ENCODE results near the gene NUDT3.
"Not testable (repeated sequence)": the region's sequence is repeated elsewhere in the genome, so short reads cannot be mapped to it uniquely, and the experiment has no call there.

NUDT3 gene

GRCh38 chr6:34342247-34342646, 50.2 kb downstream of the NUDT3 start:
- DNase-seq (ENCODE audit: low read depth), result no peak

- DNase-seq (ENCODE audit: low read depth), result no peak
Measured at GRCh38 chr6:34341481-34341971, 50.9 kb downstream of the NUDT3 start.

- DNase-seq (ENCODE audit: low read depth), result no peak
Measured at GRCh38 chr6:34340906-34341480, 51.5 kb downstream of the NUDT3 start.

GRCh38 chr6:34340394-34340793, 52.1 kb downstream of the NUDT3 start:
- no peak for DNase-seq (ENCODE audit: low read depth)

- no peak for DNase-seq (ENCODE audit: low read depth)
Measured at GRCh38 chr6:34339971-34340370, 52.5 kb downstream of the NUDT3 start.

- no peak for DNase-seq (ENCODE audit: low read depth)
Measured at GRCh38 chr6:34339432-34339831, 53.0 kb downstream of the NUDT3 start.

- DNase-seq (ENCODE audit: low read depth), result no peak
Measured at GRCh38 chr6:34338811-34339210, 53.7 kb downstream of the NUDT3 start.

- no peak for DNase-seq (ENCODE audit: low read depth)
Measured at GRCh38 chr6:34338377-34338776, 54.1 kb downstream of the NUDT3 start.

GRCh38 chr6:34334796-34335416, 57.6 kb downstream of the NUDT3 start:
- DNase-seq (ENCODE audit: low read depth), result no peak

GRCh38 chr6:34333858-34334257, 58.6 kb downstream of the NUDT3 start:
- DNase-seq (ENCODE audit: low read depth), result no peak

GRCh38 chr6:34332251-34333198, 59.9 kb downstream of the NUDT3 start:
- no peak for DNase-seq (ENCODE audit: low read depth)

- DNase-seq (ENCODE audit: low read depth), result no peak
Measured at GRCh38 chr6:34331371-34332050, 61.0 kb downstream of the NUDT3 start.

GRCh38 chr6:34329814-34330213, 62.7 kb downstream of the NUDT3 start:
- DNase-seq (ENCODE audit: low read depth), result not testable (repeated sequence)

GRCh38 chr6:34328969-34329368, 63.5 kb downstream of the NUDT3 start:
- DNase-seq (ENCODE audit: low read depth), result no peak

GRCh38 chr6:34327313-34328205, 64.9 kb downstream of the NUDT3 start:
- not testable (repeated sequence) for DNase-seq (ENCODE audit: low read depth)

GRCh38 chr6:34325633-34326032, 66.8 kb downstream of the NUDT3 start:
- DNase-seq (ENCODE audit: low read depth), result no peak

- DNase-seq (ENCODE audit: low read depth), result no peak
Measured at GRCh38 chr6:34324738-34325444, 67.6 kb downstream of the NUDT3 start.

GRCh38 chr6:34324221-34324620, 68.2 kb downstream of the NUDT3 start:
- not testable (repeated sequence) for DNase-seq (ENCODE audit: low read depth)

- no peak for DNase-seq (ENCODE audit: low read depth)
Measured at GRCh38 chr6:34323300-34323699, 69.2 kb downstream of the NUDT3 start.

- DNase-seq (ENCODE audit: low read depth), result no peak
Measured at GRCh38 chr6:34322732-34323131, 69.7 kb downstream of the NUDT3 start.

GRCh38 chr6:34321821-34322220, 70.6 kb downstream of the NUDT3 start:
- no peak for DNase-seq (ENCODE audit: low read depth)
